GM19035 (cell line): ENCODE data around the gene COMP.
"Not testable (repeated sequence)": the region's sequence is repeated elsewhere in the genome, so short reads cannot be mapped to it uniquely, and the experiment has no call there.

ENCODE experiments used
- ATAC-seq: cut with Tn5 transposase; IDR thresholded peaks from one replicate; pipeline ENCODE4 v1.9.1; 2021; ENCODE audit not compliant: unreplicated experiment

The COMP gene

GRCh38 chr19:18790566-18791314 is at the start of gene COMP:
Gene COMP, minus strand, starts transcription at chr19:18791305. Its CDS starts 36 bp downstream, at chr19:18791269.
- ATAC-seq: no peak

- no peak for ATAC-seq
Observed at GRCh38 chr19:18840288-18841267, 49.5 kb upstream of the COMP start.

GRCh38 chr19:18839465-18840287 is 48.6 kb upstream of the COMP start:
- ATAC-seq: no peak

- no peak for ATAC-seq
Observed at GRCh38 chr19:18834644-18834984, 43.5 kb upstream of the COMP start.

- ATAC-seq: no peak
Observed at GRCh38 chr19:18833849-18834643, 42.9 kb upstream of the COMP start.

- ATAC-seq: no peak
Observed at GRCh38 chr19:18833141-18833476, 42.0 kb upstream of the COMP start.

- peak; percentile 37 for ATAC-seq
Observed at GRCh38 chr19:18832306-18833140, 41.4 kb upstream of the COMP start.

GRCh38 chr19:18831524-18832305 is 40.6 kb upstream of the COMP start, which contains the start of gene UPF1:
Gene UPF1, plus strand, starts transcription at chr19:18831959. Its CDS starts 251 bp downstream, at chr19:18832210.
- ATAC-seq: peak; percentile 78

- ATAC-seq: no peak
Observed at GRCh38 chr19:18830488-18830887, 39.4 kb upstream of the COMP start.

- ATAC-seq: no peak
Observed at GRCh38 chr19:18828786-18829185, 37.7 kb upstream of the COMP start.

- no peak for ATAC-seq
Observed at GRCh38 chr19:18817574-18817973, 26.5 kb upstream of the COMP start.

GRCh38 chr19:18816645-18817044 is 25.5 kb upstream of the COMP start:
- ATAC-seq: not testable (repeated sequence)

GRCh38 chr19:18815673-18816072 is 24.6 kb upstream of the COMP start:
- ATAC-seq: no peak

GRCh38 chr19:18814063-18814462 is 23.0 kb upstream of the COMP start:
- ATAC-seq: no peak

GRCh38 chr19:18811638-18812037 is 20.5 kb upstream of the COMP start:
- not testable (repeated sequence) for ATAC-seq

GRCh38 chr19:18809149-18809868 is 18.2 kb upstream of the COMP start:
- no peak for ATAC-seq

- ATAC-seq: no peak
Observed at GRCh38 chr19:18807861-18808331, 16.8 kb upstream of the COMP start.

- no peak for ATAC-seq
Observed at GRCh38 chr19:18804643-18805042, 13.5 kb upstream of the COMP start.
